ENCODE measurements around the gene DENND1C.

Gene DENND1C

GRCh38 chr19:6481541-6482342 is at the start of gene DENND1C:
Gene DENND1C, minus strand, starts transcription at chr19:6481787. Its CDS starts 92 bp downstream, at chr19:6481695.
- in situ Hi-C loops (cut with MboI; ENCODE audit: low sequenced_read_pairs) = no loop called here

GRCh38 chr19:6530386-6531162 is 49.0 kb upstream of the DENND1C start, which contains the start of gene TNFSF9:
Gene TNFSF9, plus strand, starts transcription at chr19:6531026. Its CDS starts 11 bp downstream, at chr19:6531037.
- in situ Hi-C loops (cut with MboI; ENCODE audit: low sequenced_read_pairs) = no loop called here

GRCh38 chr19:6529937-6530385 is 48.4 kb upstream of the DENND1C start:
- in situ Hi-C loops (cut with MboI; ENCODE audit: low sequenced_read_pairs) = no loop called here

GRCh38 chr19:6529351-6529750 is 47.8 kb upstream of the DENND1C start:
- in situ Hi-C loops (cut with MboI; ENCODE audit: low sequenced_read_pairs) = no loop called here

- in situ Hi-C loops (cut with MboI; ENCODE audit: low sequenced_read_pairs) = no loop called here
These were observed 47.0 kb upstream of the DENND1C start for GRCh38 chr19:6528544-6529121.

- in situ Hi-C loops (cut with MboI; ENCODE audit: low sequenced_read_pairs) = no loop called here
These were observed 46.4 kb upstream of the DENND1C start for GRCh38 chr19:6527893-6528543.

GRCh38 chr19:6524311-6524710 is 42.7 kb upstream of the DENND1C start:
- in situ Hi-C loops (cut with MboI; ENCODE audit: low sequenced_read_pairs) = no loop called here

GRCh38 chr19:6522712-6523111 is 41.1 kb upstream of the DENND1C start:
- in situ Hi-C loops (cut with MboI; ENCODE audit: low sequenced_read_pairs) = no loop called here

- in situ Hi-C loops (cut with MboI; ENCODE audit: low sequenced_read_pairs) = no loop called here
These were observed 40.4 kb upstream of the DENND1C start for GRCh38 chr19:6521718-6522646.

- in situ Hi-C loops (cut with MboI; ENCODE audit: low sequenced_read_pairs) = no loop called here
These were observed 37.7 kb upstream of the DENND1C start for GRCh38 chr19:6519289-6519688.

GRCh38 chr19:6518145-6518911 is 36.7 kb upstream of the DENND1C start:
- in situ Hi-C loops (cut with MboI; ENCODE audit: low sequenced_read_pairs) = no loop called here

GRCh38 chr19:6516659-6517291 is 35.2 kb upstream of the DENND1C start:
- in situ Hi-C loops (cut with MboI; ENCODE audit: low sequenced_read_pairs) = no loop called here

- in situ Hi-C loops (cut with MboI; ENCODE audit: low sequenced_read_pairs) = no loop called here
These were observed 34.6 kb upstream of the DENND1C start for GRCh38 chr19:6516018-6516658.

- in situ Hi-C loops (cut with MboI; ENCODE audit: low sequenced_read_pairs) = no loop called here
These were observed 33.4 kb upstream of the DENND1C start for GRCh38 chr19:6514926-6515544.

- in situ Hi-C loops (cut with MboI; ENCODE audit: low sequenced_read_pairs) = no loop called here
These were observed 32.5 kb upstream of the DENND1C start for GRCh38 chr19:6514089-6514488.

GRCh38 chr19:6510618-6511017 is 29.0 kb upstream of the DENND1C start:
- in situ Hi-C loops (cut with MboI; ENCODE audit: low sequenced_read_pairs) = no loop called here

GRCh38 chr19:6509118-6509971 is 27.8 kb upstream of the DENND1C start:
- in situ Hi-C loops (cut with MboI; ENCODE audit: low sequenced_read_pairs) = no loop called here
